Right renal pelvis (tissue), 4 donors: ENCODE measurements around the gene CCL2. TPM values are rescaled to one million over a fixed set of nuclear protein-coding genes. Genes with fewer than 3 reads are reported as not detected.
"Not testable (repeated sequence)": the region's sequence is repeated elsewhere in the genome, so short reads cannot be mapped to it uniquely, and the experiment has no call there.

ENCODE experiments used
- DNase-seq, 4 donors: peaks; one replicate each; pipeline ENCODE4 v3.0.0-alpha.2; 2013; ENCODE audit warnings: low read depth in 4 of 4, low spot score in 3 of 4, missing footprints in 1 of 4
- polyA plus RNA-seq, 4 donors: library from polyadenylated mRNA; unstranded; fragments of 120-200 nt; gene quantifications; one replicate each; pipeline ENCODE4 v1.2.1, GENCODE V29; 2013; ENCODE audit not compliant: insufficient read length in 4 of 4

The CCL2 gene
- 10 to 100 TPM; 15.0 to 24.5 (median 23.9) TPM for polyA plus RNA-seq

GRCh38 chr17:34254651-34255380, at the start of gene CCL2:
Gene CCL2 (plus strand): TSS chr17:34255285. CDS start chr17:34255350, 65 bp downstream.
- DNase-seq, result peak in 3 of 4 donors; percentile 45 to 55 (median 46)

- no peak for DNase-seq
These were observed 49.7 kb upstream of the CCL2 start for GRCh38 chr17:34205401-34205800.

- DNase-seq, result no peak
These were observed 48.5 kb upstream of the CCL2 start for GRCh38 chr17:34206569-34206968.

GRCh38 chr17:34207572-34207971, 47.5 kb upstream of the CCL2 start:
- no peak for DNase-seq

- DNase-seq, result no peak
These were observed 36.3 kb upstream of the CCL2 start for GRCh38 chr17:34218748-34219147.

GRCh38 chr17:34219405-34219804, 35.7 kb upstream of the CCL2 start:
- DNase-seq, result no peak

- no peak for DNase-seq
These were observed 34.9 kb upstream of the CCL2 start for GRCh38 chr17:34220045-34220751.

- DNase-seq, result no peak
These were observed 34.2 kb upstream of the CCL2 start for GRCh38 chr17:34220752-34221395.

GRCh38 chr17:34221411-34221810, 33.7 kb upstream of the CCL2 start:
- no peak for DNase-seq

GRCh38 chr17:34222722-34223497, 32.2 kb upstream of the CCL2 start:
- DNase-seq, result no peak

- no peak for DNase-seq
These were observed 30.0 kb upstream of the CCL2 start for GRCh38 chr17:34225046-34225445.

- no peak for DNase-seq
These were observed 28.9 kb upstream of the CCL2 start for GRCh38 chr17:34226011-34226743.

- no peak for DNase-seq
These were observed 28.4 kb upstream of the CCL2 start for GRCh38 chr17:34226744-34227034.

GRCh38 chr17:34227293-34227692, 27.8 kb upstream of the CCL2 start:
- not testable (repeated sequence) for DNase-seq

- DNase-seq, result no peak
These were observed 27.4 kb upstream of the CCL2 start for GRCh38 chr17:34227707-34228106.

GRCh38 chr17:34228781-34229180, 26.3 kb upstream of the CCL2 start:
- no peak for DNase-seq

GRCh38 chr17:34230342-34230741, 24.7 kb upstream of the CCL2 start:
- no peak for DNase-seq

- DNase-seq, result no peak
These were observed 20.5 kb upstream of the CCL2 start for GRCh38 chr17:34234616-34235015.

- no peak for DNase-seq
These were observed 19.6 kb upstream of the CCL2 start for GRCh38 chr17:34235389-34236028.
